ENCODE results near the gene UGT1A9.

UGT1A9 gene

GRCh38 chr2:233811087-233811486 lies 139.4 kb downstream of the UGT1A9 start:
- TF ChIP-seq, protein P1, sequence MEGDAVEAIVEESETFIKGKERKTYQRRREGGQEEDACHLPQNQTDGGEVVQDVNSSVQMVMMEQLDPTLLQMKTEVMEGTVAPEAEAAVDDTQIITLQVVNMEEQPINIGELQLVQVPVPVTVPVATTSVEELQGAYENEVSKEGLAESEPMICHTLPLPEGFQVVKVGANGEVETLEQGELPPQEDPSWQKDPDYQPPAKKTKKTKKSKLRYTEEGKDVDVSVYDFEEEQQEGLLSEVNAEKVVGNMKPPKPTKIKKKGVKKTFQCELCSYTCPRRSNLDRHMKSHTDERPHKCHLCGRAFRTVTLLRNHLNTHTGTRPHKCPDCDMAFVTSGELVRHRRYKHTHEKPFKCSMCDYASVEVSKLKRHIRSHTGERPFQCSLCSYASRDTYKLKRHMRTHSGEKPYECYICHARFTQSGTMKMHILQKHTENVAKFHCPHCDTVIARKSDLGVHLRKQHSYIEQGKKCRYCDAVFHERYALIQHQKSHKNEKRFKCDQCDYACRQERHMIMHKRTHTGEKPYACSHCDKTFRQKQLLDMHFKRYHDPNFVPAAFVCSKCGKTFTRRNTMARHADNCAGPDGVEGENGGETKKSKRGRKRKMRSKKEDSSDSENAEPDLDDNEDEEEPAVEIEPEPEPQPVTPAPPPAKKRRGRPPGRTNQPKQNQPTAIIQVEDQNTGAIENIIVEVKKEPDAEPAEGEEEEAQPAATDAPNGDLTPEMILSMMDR (IDR thresholded peaks at IDR 0.05; ENCODE audit: low read depth, low read length, poor library complexity, severe bottlenecking): no peak
- TF ChIP-seq EZH2phosphoT487 (IDR thresholded peaks at IDR 0.05; ENCODE audit: borderline replicate concordance, low read length): no peak
- no peaks in the 10 kb centered on the region for H3K4me1 ChIP-seq (ENCODE audit: control insufficient read depth, low read length)

DNA sequence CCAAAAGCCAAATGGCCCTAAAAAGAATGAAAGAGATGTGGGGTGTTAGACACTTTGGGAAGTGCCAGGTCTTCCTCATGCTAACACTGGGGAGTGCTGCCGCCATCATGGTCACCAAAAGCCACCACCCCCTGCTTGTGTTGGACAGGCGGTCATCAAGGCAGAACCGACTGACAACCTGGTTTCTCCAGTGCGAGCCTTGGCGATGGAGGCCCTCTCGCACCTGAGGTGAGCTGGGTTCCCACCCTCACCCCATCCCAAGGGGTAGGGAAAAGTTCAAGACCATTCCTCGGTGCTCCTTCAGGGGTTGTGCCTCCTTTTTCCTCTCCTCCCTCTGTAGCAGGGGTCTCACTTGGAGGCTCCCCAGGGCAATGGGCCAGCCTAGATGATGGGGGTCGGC lies 140.0 kb downstream of the UGT1A9 start:
- no peaks in the 10 kb centered on the region for H4K20me1 ChIP-seq (ENCODE audit: control insufficient read depth, insufficient read depth, low read depth, low read length)
- H3K27me3 ChIP-seq (ENCODE audit: control insufficient read depth, low read length): peaks cover 10% of the 10 kb centered on the region
- no peaks in the 10 kb centered on the region for H3F3A ChIP-seq (ENCODE audit: control insufficient read depth, insufficient read depth)
- no peak for TF ChIP-seq EZH2phosphoT487 (IDR thresholded peaks at IDR 0.05; ENCODE audit: borderline replicate concordance, low read length)
- TF ChIP-seq, protein P1 (IDR thresholded peaks at IDR 0.05; ENCODE audit: low read depth, low read length, poor library complexity, severe bottlenecking): no peak
- no peaks in the 10 kb centered on the region for H3K79me2 ChIP-seq (ENCODE audit: control insufficient read depth, low read length)
- H3K4me2 ChIP-seq (ENCODE audit: low read length): no peak overlapping the region
- no peaks in the 10 kb centered on the region for H3K36me3 ChIP-seq (ENCODE audit: control insufficient read depth, low read length)
- no peaks in the 10 kb centered on the region for H3K4me1 ChIP-seq (ENCODE audit: control insufficient read depth, low read length)
- H3K4me3 ChIP-seq (ENCODE audit: low read length): no peak overlapping the region
- H3K9me2 ChIP-seq (replicated peaks; ENCODE audit: control insufficient read depth, low read length): no peaks in the 10 kb centered on the region
- H3K9me3 ChIP-seq (ENCODE audit: control insufficient read depth, insufficient read depth, low read length): peaks cover 5% of the 10 kb centered on the region; the same call in 1 of the 2 replicates
- H3K27ac ChIP-seq (ENCODE audit: low read depth, low read length): no peak overlapping the region

More at GRCh38 chr2:233811087-233811486, 139.4 kb downstream of the UGT1A9 start:
- H3K9me2 ChIP-seq (replicated peaks; ENCODE audit: control insufficient read depth, low read length): no peaks in the 10 kb centered on the region
- no peak overlapping the region for H3K27ac ChIP-seq (ENCODE audit: low read depth, low read length)
- no peak overlapping the region for H3K4me2 ChIP-seq (ENCODE audit: low read length)
- no peaks in the 10 kb centered on the region for H3K79me2 ChIP-seq (ENCODE audit: control insufficient read depth, low read length)
- no peaks in the 10 kb centered on the region for H3K36me3 ChIP-seq (ENCODE audit: control insufficient read depth, low read length)
- no peaks in the 10 kb centered on the region for H3F3A ChIP-seq (ENCODE audit: control insufficient read depth, insufficient read depth)
- peaks cover 5% of the 10 kb centered on the region; the same call in 1 of the 2 replicates for H3K9me3 ChIP-seq (ENCODE audit: control insufficient read depth, insufficient read depth, low read length)
- no peak overlapping the region for H3K4me3 ChIP-seq (ENCODE audit: low read length)
- no peaks in the 10 kb centered on the region for H4K20me1 ChIP-seq (ENCODE audit: control insufficient read depth, insufficient read depth, low read depth, low read length)
- peaks cover 10% of the 10 kb centered on the region for H3K27me3 ChIP-seq (ENCODE audit: control insufficient read depth, low read length)

DNA sequence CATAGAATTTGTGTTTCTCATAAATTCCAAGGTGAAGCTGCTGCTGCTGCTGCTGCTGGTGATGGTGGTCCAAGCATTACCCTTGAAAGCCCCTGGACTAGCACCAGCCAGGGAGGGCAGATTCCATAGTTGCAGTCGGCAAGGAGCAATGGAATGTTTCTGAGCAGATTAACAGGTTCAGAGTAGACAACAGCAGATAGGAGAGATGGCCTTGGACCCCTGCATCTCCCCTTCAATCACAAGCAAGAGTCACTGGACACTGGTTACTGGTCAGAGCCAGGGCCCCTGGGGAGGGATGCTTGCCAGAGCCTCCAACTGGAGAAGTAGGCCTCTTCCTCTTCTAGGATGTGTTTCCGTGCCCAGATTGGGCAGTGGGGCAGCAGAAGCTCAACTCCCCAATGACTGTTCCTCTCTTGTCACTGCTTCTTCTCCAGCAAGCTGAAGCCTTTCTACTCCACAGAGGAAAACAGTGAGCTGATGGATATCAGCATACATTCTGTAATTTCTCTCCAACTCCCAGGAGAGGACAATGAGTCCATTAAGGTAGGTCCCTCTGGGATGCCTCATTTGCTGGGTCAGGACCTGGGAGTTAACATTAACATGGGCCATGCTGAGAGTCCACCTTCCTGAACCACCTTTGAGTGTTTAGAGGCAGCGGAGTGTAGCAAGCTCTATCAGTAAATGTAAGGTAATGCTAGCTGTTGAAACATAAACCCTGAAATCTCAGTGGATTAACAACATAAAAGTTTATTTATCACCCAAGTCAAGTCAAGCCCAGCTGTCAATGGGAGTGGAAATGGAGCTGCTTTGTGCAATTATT lies 141.7 kb downstream of the UGT1A9 start:
- H3K9me2 ChIP-seq (replicated peaks; ENCODE audit: control insufficient read depth, low read length): no peaks in the 10 kb centered on the region
- no peak overlapping the region for H3K4me2 ChIP-seq (ENCODE audit: low read length)
- no peak overlapping the region for H3K4me3 ChIP-seq (ENCODE audit: low read length)
- no peaks in the 10 kb centered on the region for H4K20me1 ChIP-seq (ENCODE audit: control insufficient read depth, insufficient read depth, low read depth, low read length)
- no peak overlapping the region for H3K27ac ChIP-seq (ENCODE audit: low read depth, low read length)
- H3K4me1 ChIP-seq (ENCODE audit: control insufficient read depth, low read length): no peaks in the 10 kb centered on the region
- no peaks in the 10 kb centered on the region for H3F3A ChIP-seq (ENCODE audit: control insufficient read depth, insufficient read depth)
- no peaks in the 10 kb centered on the region for H3K36me3 ChIP-seq (ENCODE audit: control insufficient read depth, low read length)
- peaks cover 5% of the 10 kb centered on the region; the same call in 1 of the 2 replicates for H3K9me3 ChIP-seq (ENCODE audit: control insufficient read depth, insufficient read depth, low read length)
- peaks cover 7% of the 10 kb centered on the region for H3K27me3 ChIP-seq (ENCODE audit: control insufficient read depth, low read length)
- H3K79me2 ChIP-seq (ENCODE audit: control insufficient read depth, low read length): no peaks in the 10 kb centered on the region
- no peak for TF ChIP-seq EZH2phosphoT487 (IDR thresholded peaks at IDR 0.05; ENCODE audit: borderline replicate concordance, low read length)
